HG02571 (cell line): ENCODE data around the gene ANKRD34A.
"Not testable (repeated sequence)": the region's sequence is repeated elsewhere in the genome, so short reads cannot be mapped to it uniquely, and the experiment has no call there.

Experiments
- ATAC-seq: cut with Tn5 transposase; IDR thresholded peaks from one replicate; pipeline ENCODE4 v1.9.1; 2021; ENCODE audit warnings: mild to moderate bottlenecking, moderate library complexity; ENCODE audit not compliant: unreplicated experiment

The ANKRD34A gene

DNA sequence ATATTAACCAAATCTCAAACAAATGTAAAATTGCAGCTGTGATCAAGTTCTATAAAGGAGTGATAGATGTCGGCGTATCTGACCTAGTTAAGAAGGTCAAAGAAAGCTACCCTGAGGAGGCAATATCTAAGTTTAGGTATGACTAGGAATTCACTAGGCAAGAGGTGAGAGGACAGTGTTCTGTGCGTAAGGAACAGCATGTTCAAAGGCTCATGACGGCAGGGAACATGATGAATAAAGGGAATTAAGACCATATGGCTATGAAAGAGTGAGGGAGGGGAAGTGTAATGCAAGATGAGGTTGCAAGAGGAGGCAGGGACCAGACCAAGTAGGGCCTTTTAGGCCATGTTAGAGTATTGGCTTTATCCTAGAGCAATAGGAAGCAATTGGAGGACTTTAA is 15.2 kb downstream of the ANKRD34A start:
- no peak for ATAC-seq

DNA sequence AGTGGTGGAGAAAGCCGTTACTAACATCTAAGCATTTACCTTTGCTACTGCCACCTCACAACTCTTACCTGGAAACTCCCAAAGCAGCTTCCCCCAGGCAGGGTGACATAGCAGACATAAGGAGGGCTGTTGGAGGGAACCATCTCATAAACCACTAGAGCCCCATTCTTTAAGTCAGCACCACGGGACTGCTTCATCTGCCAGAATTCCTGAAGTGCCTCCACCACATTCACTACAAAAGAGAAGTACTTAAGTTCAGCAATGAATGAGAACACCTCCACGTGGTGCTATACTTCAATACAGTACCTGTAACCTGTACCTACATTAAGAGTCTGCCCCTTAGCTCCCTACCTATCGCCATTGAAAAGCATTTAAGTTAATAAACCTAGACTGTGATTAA is 16.8 kb downstream of the ANKRD34A start:
- ATAC-seq: no peak

DNA sequence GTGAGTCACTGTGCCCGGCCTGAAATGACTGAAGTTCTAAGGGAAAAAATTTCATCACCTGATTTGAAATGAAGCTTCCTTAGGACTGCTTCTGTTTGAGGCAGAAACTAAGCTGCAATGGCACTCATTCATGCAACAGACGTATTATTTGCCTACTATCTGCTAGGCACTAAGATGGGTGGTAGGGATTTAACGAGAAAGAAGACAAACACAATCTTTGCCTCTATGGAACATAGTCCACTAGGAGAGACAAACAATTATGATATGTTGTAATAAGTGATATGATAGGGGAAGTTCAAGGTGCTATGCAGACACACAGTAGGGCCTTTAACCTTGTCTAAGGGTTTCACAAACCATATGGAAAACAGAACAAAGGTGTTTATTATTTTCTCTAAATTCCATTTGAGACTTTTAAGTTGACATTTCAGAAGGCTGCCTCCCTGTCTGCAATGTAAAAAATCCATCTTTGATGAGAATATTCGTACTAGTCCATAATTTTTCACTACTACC is 17.8 kb downstream of the ANKRD34A start:
- no peak for ATAC-seq

DNA sequence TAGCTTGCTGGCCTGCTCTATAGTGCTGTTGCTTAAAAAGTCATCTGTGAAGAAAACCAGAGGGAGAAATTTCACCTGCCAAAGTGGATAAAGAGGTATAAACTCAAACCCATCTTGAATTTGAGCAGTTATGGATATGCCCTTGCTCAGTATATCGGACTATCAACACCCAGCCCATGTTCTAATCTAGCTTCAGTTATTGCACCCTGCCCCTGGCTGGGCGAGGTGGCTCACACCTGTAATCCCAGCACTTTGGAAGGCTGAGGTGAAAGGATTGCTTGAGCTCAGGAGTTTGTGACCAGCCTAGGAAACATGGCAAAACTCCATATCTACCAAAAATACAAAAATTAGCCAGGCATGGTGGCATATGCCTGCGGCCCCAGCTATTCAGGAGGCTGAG is 19.8 kb downstream of the ANKRD34A start:
- no peak for ATAC-seq

DNA sequence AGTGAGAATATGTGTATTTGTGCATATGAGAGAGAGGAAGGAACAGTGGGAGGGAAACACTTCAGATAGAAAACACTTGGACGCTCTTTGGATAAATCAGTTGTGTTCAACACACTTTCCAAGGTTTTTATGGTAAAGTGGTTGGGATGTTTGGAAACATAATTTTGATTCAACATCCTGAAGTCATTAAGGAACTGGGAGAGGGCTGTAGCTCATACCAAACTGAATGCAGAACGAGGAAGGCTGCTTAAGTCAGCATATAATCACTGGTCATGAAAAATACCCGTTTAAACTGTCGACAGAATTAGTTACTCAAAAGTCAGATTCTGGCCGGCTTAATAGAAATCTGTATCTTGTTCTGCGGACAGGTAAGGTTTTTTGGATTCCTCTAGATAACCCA is 21.5 kb downstream of the ANKRD34A start:
- ATAC-seq: no peak

DNA sequence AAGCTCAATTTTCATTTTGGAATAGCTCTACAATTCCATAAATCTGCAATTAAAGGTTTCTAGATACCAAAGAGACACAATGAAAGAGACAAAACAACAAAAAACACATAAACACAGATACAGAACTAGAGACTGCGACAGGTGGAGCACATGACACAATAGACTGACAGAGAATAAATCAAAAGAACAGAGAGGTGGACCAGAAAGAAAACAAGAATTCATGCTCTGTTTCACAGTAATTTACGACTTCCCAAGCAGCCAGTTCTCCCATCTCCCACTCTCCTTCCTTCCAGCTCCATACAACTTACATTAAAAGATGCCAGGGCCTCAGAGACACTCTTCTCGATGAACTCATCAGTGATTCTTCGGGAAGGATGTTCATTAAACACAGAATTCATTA is 22.0 kb downstream of the ANKRD34A start:
- ATAC-seq: no peak

DNA sequence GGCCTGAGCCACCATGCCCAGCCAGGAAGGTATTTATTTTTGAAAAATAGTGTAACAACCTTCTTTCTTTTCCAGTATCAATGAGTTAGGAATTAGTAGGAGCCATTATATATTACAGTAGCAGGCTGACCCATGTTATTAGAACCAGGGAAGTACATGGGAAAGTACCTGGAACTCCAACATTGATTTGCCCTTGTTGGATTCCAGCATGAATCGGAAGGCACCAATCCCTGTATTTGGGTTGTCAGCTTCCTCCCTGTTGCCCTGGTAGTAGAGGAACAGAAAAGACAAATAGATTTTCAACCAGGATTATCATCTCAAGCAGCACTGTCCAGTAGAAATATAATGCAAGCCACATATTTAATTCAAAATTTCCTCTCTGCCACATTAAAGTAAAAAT is 26.9 kb downstream of the ANKRD34A start:
- no peak for ATAC-seq

DNA sequence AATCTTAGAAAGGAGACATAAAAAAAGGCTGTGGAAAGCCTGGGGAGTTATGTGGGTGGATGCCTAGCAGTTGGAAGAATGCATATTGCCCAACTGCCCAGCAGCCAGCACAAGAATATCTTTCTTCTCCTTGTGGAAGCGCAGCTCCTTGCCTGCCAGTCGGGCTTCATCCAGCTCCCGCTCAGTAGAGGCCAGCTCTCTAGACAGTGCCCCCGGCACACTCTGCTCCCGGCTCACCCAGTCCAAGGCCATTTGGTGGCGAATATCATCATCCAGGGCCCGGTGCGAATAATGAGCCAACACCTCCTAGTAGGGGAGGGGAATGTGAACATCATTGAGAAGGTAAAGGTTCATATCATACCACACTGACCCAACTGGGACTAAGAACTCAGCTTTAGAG is 28.1 kb downstream of the ANKRD34A start:
- ATAC-seq: no peak

DNA sequence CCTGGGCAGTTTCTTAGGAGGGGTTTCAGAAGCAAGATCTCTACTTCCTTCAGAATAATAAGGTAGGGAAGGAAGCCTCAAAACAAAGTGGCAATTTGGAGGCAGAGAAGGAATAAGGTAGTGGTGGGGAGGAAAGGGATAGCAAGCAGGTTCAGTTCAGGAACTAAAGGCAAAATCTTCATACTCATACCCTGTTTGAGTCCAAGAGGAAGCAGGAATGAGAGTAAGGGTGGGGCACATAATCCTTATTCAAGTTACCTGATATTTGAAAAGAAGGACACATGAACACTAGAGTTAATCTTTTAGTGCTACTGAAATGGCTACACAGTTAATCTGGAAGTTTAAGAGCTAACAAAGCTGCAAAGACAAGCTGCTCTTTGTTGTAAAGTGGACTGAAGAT is 28.7 kb downstream of the ANKRD34A start:
- no peak for ATAC-seq

DNA sequence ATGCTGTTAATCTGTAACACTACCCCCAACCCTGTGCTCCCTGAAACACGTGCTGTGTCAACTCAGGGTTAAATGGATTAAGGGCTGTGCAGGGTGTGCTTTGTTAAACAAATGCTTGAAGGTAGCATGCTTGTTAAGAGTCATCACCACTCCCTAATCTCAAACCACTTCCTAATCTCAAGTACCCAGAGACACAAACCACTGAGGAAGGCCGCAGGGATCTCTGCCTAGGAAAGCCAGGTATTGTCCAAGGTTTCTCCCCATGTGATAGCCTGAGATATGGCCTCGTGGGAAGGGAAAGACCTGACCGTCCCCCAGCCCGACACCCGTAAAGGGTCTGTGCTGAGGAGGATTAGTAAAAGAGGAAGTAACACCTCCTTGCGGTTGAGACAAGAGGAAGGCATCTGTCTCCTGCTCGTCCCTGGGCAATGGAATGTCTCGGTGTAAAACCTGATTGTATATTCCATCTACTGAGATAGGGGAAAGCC is 31.8 kb downstream of the ANKRD34A start:
- ATAC-seq: not testable (repeated sequence)

DNA sequence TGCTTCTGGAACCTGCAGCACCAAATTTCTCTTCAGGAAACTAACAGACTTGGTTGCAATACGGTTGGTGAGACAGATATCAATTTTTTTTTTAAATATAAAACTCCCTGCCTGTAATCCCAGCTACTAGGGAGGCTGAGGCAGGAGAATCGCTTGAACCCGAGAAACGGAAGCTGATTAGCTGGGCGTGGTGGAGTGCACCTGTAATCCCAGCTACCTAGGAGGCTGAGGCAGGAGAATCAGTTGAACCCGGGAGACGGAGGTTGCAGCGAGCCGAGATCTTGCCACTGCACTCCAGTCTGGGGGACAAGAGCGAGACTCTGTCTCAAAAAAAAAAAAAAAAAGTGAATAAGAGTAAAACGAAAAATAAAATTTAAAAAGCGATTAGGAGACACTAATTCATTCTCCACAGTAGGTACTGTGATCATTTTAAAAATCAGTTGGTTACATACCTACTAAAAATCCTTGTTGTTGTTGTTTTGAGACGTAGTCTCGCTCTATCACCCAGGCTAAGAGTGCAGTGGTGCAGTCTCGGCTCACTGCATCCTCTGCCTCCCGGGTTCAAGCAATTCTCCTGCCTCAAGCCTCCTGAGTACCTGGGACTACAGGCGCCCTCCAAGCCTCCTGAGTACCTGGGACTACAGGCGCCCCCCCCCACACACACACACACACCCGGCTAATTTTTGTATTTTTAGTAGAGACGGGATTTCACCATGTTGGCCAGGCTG is 36.3 kb downstream of the ANKRD34A start:
- no peak for ATAC-seq

DNA sequence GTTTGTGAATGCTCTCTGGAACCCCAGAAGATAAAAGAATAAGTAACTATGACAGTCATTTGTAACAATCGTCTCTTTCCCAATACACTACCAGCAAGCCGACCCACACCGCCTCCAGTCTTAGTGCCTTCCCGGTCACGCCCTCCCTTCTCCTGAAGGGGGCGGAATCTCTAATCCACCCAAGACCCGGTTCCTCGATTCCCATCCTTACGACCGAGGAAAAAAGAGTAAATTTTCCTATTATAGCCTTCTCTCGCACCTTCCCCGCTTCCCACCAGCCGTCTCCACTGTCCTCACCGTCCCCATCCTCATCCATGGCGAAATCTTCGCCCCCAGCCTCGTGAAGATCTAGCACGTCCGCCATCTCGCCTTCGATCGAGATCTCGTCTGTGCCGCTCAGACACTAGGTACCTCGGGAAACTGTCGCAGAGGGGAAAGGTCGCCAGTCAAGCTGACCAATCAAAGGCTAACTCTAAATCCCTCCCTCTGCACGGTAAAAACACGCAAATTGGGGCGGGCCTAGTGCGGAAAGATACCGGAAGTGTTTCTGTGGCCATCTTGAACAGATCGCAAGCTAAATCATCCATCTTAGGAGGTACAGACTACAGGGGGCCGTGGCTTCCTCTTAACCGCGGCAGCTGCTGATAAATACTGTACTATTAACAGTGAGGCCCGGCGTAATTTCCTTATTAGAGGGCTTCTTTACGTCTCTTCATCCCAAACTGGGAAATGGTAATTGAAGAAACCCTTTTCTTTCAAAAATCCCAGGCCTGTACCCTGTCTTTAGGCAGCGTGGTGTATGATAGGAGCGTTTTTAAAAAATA is 37.1 kb downstream of the ANKRD34A start, which contains the start of gene RBM8A:
RBM8A (minus strand) TSS at position 422 of the 824 bp plus-strand sequence; CDS start at position 364, 58 bp downstream.
- peak; percentile 93 for ATAC-seq

DNA sequence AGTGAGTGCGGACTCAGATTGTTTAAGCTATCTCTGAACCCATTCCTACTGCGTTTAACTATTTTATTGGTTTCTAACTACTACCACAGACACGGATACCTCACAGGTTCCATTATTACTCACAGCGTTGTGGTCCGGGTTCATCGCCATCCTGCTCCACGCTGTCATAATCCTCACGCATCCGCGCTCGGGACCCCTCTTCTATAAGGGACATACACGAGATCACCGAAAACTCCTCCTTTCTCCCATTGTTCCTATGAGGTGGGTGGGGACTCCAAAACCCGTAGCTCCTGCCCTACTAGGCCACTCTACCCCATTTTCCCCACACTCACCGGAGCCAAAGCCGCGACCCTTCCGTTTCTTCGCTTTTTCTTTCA is 37.7 kb downstream of the ANKRD34A start:
- ATAC-seq: no peak

DNA sequence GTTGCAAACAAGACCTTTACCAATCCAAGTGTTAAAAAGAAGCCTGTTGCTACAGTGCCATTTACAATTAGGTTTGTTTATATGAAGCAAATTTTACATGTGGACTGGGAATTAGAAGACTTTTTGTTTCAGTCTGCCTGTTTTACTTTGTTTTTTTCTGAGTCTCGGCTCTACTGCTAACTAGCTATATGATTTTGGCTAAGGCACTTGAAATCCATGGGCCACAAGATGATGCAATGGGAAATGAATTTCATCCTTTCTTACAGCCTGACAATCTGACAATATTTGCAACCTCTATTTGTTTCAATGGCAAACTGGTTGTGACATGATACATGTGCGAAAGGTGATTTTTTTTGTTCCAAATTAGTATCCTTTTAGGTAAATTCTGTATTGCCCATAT is 42.1 kb downstream of the ANKRD34A start:
- no peak for ATAC-seq

DNA sequence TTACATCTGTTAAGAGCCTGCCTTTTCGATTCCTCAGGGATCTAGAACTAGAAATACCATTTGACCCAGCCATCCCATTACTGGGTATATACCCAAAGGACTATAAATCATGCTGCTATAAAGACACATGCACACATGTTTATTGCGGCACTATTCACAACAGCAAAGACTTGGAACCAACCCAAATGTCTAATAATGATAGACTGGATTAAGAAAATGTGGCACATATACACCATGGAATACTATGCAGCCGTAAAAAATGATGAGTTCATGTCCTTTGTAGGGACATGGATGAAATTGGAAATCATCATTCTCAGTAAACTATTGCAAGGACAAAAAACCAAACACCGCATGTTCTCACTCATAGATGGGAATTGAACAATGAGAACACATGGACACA is 44.1 kb downstream of the ANKRD34A start:
- not testable (repeated sequence) for ATAC-seq

DNA sequence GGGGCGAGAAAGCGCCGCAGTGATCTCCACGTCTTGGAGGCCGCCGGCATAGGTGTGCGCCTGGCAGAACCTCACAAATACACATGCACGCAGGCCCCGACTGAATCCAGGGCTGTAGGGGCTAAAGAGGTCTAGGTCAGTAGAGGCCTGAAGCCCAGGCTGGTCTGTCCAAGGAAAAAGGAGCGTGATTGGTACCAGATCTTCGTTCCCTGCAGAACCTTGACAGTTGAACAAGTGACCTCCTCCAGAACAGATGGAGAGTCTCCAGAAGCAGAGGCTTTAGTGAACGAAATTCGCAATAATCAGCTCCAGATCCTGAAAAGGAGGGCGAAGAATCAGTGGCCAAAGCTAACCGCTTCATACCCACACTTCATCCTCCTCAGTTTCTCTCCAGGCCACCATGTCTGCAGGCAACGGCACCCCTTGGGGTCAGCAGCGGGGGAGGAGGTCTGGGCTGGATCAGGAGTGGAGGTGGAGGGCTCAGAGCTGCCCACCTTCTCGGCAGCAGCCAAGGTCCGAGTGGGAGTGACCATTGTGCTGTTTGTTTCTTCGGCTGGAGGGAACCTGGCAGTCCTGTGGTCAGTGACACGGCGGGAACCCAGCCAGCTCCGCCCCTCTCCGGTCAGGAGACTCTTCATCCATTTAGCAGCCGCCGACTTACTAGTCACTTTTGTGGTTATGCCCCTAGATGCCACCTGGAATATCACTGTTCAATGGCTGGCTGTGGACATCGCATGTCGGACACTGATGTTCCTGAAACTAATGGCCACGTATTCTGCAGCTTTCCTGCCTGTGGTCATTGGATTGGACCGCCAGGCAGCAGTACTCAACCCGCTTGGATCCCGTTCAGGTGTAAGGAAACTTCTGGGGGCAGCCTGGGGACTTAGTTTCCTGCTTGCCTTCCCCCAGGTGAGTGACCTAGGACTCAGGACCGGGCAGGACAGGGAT is 45.1 kb downstream of the ANKRD34A start:
- ATAC-seq: peak; percentile 79

DNA sequence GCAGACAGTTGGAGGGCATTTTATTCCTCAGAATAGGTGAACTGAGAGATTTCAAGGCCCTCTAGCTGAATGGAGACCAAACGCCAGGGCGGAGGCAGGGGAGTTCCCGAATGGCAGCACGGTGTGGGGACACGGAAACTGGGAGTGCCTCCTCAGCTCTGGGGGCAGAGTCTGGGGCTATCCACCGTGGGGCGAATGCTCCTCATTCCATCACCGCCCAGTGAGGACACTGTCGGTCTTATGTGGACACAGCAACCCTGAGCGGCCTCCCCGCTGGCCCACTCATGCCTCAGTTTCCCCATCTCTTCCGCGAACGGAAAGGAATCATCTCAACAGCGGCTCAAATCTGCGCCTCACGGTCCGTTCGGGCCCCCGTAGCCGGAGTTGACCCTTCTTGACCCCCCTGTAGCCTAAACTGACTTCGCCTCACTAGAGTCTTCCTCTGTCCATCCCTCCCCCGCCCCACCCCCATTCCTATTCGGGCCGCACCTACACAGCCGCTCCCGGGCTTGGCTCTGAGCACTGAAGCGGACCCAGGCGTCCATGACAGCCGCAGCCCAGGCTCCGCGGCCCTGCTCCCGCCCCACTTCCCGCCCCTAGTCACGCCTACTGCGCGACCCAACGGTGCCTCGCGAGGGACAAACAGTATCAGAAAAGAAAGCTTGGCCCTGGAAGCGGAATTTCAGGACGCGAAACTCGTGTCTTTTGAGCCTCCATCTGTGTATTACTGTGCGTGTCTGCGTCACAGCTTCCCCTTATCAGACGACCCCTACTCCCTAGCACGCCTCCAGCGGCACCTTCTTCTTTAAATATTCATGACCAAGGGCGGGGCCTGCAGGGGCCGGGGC is 46.0 kb downstream of the ANKRD34A start, which contains the start of gene PEX11B:
PEX11B (minus strand) TSS at position 574 of the 848 bp plus-strand sequence; CDS start at position 545, 29 bp downstream.
- peak; percentile 68 for ATAC-seq

DNA sequence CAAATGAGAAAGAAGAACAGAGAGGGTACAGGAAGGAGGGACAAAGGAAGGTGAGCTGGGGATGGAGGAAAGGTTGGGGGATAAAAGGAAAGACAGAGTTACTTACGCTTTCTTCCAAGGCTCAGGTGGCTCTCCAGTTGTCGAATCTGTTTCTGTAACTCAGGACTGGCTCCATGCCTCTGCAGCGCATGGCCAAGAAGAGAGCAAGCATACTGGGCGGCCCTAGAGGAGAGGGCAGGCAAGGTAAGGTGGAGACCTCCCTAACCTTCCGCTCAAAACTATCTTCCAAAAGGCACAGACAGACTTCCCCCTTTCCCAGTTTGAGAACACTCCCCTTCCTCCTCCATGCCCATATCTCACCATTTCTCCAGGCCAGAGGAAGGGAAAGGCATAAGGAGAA is 46.8 kb downstream of the ANKRD34A start:
- ATAC-seq: no peak

DNA sequence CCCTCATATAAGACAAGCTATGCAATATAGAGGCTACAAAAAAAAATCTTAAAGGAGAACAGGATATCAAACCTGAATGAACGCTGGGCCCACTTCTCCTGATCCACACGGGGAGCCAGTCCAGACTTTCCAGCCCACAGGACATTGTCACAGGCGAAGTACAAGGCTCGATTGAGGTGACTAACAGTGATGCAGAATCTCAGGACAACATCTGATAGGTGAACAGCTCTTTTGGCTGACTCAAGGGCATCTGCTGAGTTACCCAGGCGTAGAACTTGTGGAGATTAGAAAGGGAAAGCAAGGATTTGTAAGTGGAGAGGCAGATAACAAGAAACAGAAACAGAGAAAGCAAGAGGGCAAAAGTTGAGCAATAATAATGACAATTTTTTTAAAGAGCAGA is 47.6 kb downstream of the ANKRD34A start:
- ATAC-seq: no peak
